Measurements from ENCODE around the gene MADCAM1.

DNA sequence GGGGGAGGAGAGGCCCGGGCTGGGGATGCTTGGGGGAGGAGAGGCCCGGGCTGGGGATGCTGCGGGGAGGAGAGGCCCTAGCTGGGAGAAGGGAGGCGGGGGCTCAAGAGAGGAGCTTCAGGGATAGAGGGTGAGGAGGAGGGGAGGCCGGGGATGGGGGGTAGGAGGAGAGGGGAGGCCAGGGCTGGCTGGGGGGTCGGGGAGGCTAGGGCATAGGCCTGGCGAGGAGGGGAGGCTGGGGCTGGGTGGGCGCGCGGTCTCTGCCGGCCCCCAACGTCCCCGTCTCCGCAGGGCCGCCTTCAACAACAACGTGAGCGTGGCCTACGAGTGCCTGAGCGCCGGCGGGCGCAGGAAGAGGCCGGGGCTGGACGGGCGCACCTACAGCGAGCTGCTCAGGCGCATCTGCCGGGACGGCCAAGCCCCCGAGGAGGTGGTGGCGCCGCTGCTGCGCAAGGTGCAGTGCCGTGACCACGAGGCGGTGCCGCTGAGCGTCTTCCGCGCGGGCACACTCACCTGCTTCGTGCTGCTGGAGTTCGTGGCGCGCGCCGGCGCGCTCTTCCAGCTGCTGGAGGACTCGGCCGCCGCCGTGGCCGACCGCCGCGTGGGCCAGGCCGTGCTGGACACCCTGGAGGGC is 22.4 kb downstream of the MADCAM1 start:
- TF ChIP-seq EZH2phosphoT487 (IDR thresholded peaks at IDR 0.05) (no peak), EZH2 (IDR thresholded peaks at IDR 0.05) (no peak)

Measured in neural progenitor cell (in vitro differentiated cells).